Measurements from ENCODE around the gene SORL1.
"Not testable (repeated sequence)": the region's sequence is repeated elsewhere in the genome, so short reads cannot be mapped to it uniquely, and the experiment has no call there.

The SORL1 gene

DNA sequence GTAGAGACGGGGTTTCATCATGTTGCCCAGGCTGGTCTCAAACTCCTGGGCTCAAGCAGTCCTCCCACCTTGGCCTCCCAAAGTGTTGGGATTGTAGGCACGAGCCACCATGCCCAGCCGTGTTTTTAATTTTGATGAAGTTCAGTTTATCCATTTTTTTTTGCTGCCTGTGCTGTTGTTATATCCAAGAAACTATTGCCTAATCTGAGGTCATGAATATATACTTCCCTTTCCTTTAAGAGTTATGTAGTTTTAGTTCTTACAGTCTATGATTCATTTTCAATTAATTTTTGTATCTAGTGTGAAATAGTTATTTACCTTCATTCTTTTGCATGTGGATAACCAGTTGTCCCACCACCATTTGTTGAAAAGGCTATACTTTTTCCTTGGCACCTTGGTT, 50.9 kb downstream of the SORL1 start:
- DNase-seq (ENCODE audit: low read depth in 1 of 2, low spot score in 1 of 2) = no peak

DNA sequence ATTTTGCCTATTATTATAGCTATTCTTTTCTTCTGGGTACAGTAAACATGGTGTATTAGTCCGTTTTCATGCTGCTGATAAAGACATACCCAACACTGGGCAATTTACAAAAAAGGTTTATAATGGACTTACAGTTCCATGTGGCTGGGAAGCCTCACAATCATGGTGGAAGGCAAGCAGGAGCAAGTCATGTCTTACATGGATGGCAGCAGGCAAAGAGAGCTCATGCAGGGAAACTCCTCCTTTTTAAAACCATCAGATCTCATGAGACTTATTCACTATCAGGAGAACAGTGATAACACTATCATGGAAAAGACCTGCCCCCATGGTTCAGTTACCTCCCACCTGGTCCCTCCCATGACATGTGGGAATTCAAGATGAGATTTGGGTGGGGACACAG, 54.1 kb downstream of the SORL1 start:
- DNase-seq (ENCODE audit: low read depth in 1 of 2, low spot score in 1 of 2) = not testable (repeated sequence)

GRCh38 chr11:121508449-121508848, 56.3 kb downstream of the SORL1 start:
- DNase-seq (ENCODE audit: low read depth in 1 of 2, low spot score in 1 of 2) = no peak

DNA sequence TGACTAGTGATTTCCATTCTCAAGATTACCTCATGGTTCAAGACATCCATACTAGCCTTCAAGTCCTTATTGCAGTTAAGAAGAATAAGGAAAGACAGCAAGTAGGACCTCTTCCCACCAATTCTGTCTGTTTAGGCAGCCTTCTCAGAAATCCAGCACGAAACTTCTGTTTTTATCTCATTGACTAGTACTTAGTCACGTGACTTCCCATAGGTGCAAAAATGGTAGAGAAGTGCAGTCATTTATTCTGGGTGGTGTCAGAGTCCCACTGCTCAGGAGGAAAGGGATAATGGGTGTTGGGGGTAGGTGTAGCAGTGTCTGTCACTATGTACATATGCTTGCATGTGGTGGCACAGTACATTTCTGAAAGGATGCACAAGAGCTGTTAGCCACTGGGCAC, 58.3 kb downstream of the SORL1 start:
- DNase-seq (ENCODE audit: low read depth in 1 of 2, low spot score in 1 of 2) = no peak

- DNase-seq (ENCODE audit: low read depth in 1 of 2, low spot score in 1 of 2) = no peak
These were observed 60.7 kb downstream of the SORL1 start for GRCh38 chr11:121512468-121513465.

- DNase-seq (ENCODE audit: low read depth in 1 of 2, low spot score in 1 of 2) = no peak
These were observed 61.7 kb downstream of the SORL1 start for GRCh38 chr11:121513807-121514206.

GRCh38 chr11:121514432-121515334, 62.6 kb downstream of the SORL1 start:
- DNase-seq (ENCODE audit: low read depth in 1 of 2, low spot score in 1 of 2) = no peak

DNA sequence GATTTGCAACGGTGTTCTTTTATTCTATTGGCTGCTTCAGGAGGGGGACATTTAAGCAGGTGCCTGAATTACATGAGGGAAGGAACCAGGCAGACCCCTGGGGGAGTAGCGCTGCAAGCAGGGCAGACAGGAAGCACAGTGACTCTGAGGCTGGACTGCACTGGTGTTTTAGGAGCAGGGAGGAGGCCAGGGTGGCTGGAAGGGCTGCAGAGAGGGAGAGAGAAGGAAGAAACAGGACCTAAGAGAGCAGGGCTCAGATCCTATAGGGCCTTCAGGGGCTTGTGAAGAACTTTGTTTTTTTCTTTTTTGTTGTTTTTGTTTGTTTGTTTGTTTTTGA, 63.2 kb downstream of the SORL1 start:
- no peak for DNase-seq (ENCODE audit: low read depth in 1 of 2, low spot score in 1 of 2)

DNA sequence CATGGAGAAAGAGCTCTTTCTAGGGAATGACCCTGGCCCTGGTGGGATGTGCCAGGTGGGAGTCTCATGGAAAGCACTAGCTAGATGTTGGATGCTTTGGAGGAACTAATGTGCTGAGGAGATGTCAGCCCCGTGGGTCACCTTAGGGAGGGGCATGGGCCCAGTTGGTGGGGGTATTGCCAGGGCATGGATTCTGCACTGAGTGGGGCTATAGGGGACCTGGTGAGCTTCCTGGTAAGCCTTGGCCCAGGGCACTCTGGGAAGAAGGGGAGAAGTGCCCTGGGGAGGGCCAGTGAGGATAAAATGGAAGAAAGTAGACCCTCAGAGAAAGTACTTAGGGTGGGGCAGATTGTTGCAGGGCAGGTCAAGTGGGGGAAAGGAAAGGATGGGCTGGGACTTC, 65.9 kb downstream of the SORL1 start:
- no peak for DNase-seq (ENCODE audit: low read depth in 1 of 2, low spot score in 1 of 2)

DNA sequence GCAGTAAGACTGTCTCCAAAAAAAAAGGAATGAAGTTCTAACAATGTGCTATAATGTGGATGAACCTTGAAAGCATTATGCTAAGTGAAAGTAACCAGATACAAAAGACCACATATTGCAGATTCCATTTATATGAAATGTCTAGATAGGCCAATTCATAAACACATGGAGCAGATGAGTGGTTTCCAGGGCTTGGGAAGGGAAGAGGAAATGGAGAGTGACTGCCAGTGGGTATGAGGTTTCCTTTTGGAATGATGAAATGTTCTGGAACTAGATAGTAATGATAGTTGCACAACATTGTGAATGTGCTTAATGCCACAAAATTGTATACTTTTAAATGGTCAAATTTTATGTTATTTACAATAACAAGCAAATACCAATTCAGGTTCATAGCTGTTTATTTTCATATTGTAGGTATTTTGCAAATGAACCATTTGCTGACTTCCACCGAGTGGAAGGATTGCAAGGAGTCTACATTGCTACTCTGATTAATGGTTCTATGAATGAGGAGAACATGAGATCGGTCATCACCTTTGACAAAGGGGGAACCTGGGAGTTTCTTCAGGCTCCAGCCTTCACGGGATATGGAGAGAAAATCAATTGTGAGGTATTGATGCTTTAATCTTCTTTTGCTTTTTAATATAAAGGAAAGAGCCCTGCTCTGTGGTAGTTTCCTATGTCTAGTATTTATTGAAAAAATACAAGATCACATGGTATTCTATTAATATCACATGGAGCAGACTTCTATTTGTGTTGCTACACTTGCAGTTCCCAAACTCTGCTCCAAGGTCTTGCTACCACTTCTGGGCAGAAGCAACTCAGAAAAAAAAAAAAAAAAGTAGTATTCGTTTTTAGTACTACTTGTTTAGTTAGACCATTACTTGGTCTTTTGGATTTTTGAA, 68.4 kb downstream of the SORL1 start:
- no peak for DNase-seq (ENCODE audit: low read depth in 1 of 2, low spot score in 1 of 2)

- DNase-seq (ENCODE audit: low read depth in 1 of 2, low spot score in 1 of 2) = no peak
These were observed 69.3 kb downstream of the SORL1 start for GRCh38 chr11:121521145-121522042.

- no peak for DNase-seq (ENCODE audit: low read depth in 1 of 2, low spot score in 1 of 2)
These were observed 70.2 kb downstream of the SORL1 start for GRCh38 chr11:121522043-121522941.

DNA sequence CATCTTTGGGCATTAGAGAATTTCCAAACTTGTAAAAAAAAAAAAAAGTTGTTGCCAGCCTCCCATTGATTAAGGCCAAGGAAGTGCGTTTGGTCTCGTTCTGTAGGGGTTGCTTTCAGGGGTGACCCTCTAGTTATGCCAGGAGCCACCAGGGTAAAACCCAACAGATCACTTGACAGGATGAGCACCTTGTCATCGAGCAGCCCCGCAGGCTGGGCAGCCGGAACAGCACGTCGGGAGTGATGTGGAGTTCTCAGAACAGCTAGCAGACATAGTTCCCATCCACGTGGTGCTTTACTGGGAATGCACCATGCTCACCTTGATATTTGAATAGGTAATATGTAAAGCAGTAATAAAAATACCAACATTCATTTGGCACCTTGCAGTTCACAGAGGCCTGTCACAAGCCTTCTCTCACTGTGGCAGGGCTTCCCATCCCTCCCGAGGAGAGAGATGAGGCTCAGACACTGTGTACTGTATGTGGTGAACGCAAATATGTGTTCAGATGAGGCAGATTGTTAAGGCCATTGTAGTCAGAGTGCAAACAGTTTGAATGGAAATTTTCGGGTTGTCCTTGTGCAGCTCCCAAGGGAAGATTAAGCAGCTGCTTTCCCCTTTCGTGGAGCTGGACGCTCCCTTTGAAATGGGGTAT, 71.6 kb downstream of the SORL1 start:
- no peak for DNase-seq (ENCODE audit: low read depth in 1 of 2, low spot score in 1 of 2)

- no peak for DNase-seq (ENCODE audit: low read depth in 1 of 2, low spot score in 1 of 2)
These were observed 72.1 kb downstream of the SORL1 start for GRCh38 chr11:121524233-121524631.

DNA sequence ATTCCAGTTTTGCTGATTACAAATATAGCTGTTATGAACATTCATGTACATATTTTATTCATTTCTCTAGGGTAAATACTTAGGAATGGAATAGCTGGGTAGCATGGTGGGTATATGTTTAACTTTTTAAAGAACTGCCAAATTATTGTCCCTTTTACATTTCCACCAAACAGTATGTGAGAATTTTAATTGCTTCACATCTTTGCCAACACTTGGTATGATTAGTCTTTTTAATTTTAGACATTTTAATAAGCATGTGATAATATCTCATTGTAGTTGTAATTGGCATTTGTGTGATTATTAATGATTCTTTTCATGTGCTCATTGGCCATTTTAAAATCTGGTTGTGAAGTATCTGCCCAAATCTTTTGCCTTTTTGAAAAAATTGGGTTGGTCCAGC, 73.3 kb downstream of the SORL1 start:
- DNase-seq (ENCODE audit: low read depth in 1 of 2, low spot score in 1 of 2) = no peak

- DNase-seq (ENCODE audit: low read depth in 1 of 2, low spot score in 1 of 2) = no peak
These were observed 78.1 kb downstream of the SORL1 start for GRCh38 chr11:121530257-121530656.

DNA sequence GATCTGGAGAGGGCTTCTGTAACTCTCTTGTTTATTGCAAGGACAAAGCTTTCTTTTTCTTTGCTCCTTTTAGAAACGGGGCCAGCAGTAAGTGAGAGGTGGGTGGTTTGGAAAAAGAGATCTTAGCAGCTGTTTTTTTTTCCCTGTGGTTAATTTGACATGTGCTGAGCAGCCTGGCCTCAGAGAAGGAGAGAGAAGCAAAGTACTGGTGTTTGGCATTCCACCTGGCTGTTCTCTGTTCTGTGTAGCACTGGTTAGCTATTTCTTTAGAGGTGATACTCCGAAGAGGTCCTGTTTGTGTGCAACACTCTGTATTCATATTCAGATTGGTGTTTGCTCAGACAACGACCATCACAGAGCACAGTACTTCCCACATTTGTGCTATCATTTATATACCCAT, 81.5 kb downstream of the SORL1 start:
- DNase-seq (ENCODE audit: low read depth in 1 of 2, low spot score in 1 of 2) = no peak
